Measurements from ENCODE around the gene LMOD3. TPM values are rescaled to one million over a fixed set of nuclear protein-coding genes. Genes with fewer than 3 reads are reported as not detected.

Gene LMOD3
- total and polyA plus RNA-seq, 9 of the 15 experiments (the other 6 are each of a cell fraction or from before 2014, with no cell fraction given), result 0.03 TPM; not detected in 8

- TF ChIP-seq MGA (IDR thresholded peaks at IDR 0.05) (0 out of 2 replicates have a peak, but pooled peaks have one; percentile 11), CEBPG (CRISPR knock-in tag; IDR thresholded peaks at IDR 0.05) (peak; percentile 34; the same call in 1 of the 2 replicates), CEBPG (tag; conservative IDR thresholded peaks at IDR 0.05 in 1 of 2, IDR thresholded peaks at IDR 0.05 in 1 of 2) (peak; percentile 30 to 47; a peak in 2 of 4 replicates), KDM4B (IDR thresholded peaks at IDR 0.05; ENCODE audit: borderline replicate concordance in 2 of 2, low read depth in 1 of 2) (no peak)
Measured at GRCh38 chr3:69119138-69119537, 3.3 kb downstream of the LMOD3 start (continued).

Measured in K562 (cell line).